H1 (cell line): Measurements from ENCODE around the gene DLK1. TPM values are rescaled to one million over a fixed set of nuclear protein-coding genes. Genes with fewer than 3 reads are reported as not detected.
A peak's percentile ranks its signal among the peaks of the same experiment; 100 is the strongest.

Source experiments
- CTCF ChIA-PET: fragments of 300-600 bp; sonication (Branson Sonifier 250); formaldehyde crosslinking; loops from one replicate; lab custom pipeline; 2021; ENCODE audit not compliant: partially characterized antibody; lab: Charles Lee
- POLR2A ChIA-PET: fragments of 300-600 bp; sonication (Branson Sonifier 250); formaldehyde crosslinking; loops from one replicate; lab custom pipeline; 2021; ENCODE audit warnings: inconsistent platforms; ENCODE audit not compliant: partially characterized antibody; lab: Charles Lee
- DNase-seq, 2 experiments: peaks; one replicate each; pipeline versions ENCODE4 v3.0.0 to v3.0.0-alpha.2; 2010 to 2022; ENCODE audit warnings: low spot score in 2 of 2, low read depth in 1 of 2, mixed read lengths in 1 of 2
- FAIRE-seq: peaks from 2 replicates; lab custom pipeline; 2011; peaks lifted over from hg19 to GRCh38; lab: Jason Lieb, UNC
- H2AFZ ChIP-seq: 2 replicates; pipeline ENCODE4 v1.8.1; 2012; ENCODE audit warnings: low read length, inconsistent platforms
- H2AK5ac ChIP-seq: 2 replicates; pipeline ENCODE4 v1.6.1; 2013; ENCODE audit warnings: low read depth, low read length
- H2BK120ac ChIP-seq: replicated peaks from 2 replicates; pipeline ENCODE3; 2013; ENCODE audit warnings: low read depth, low read length, inconsistent platforms
- H2BK12ac ChIP-seq: 2 replicates; pipeline ENCODE4 v1.6.1; 2013; ENCODE audit warnings: low read depth, low read length
- H2BK15ac ChIP-seq: 2 replicates; pipeline ENCODE4 v1.6.1; 2013; ENCODE audit warnings: low read length
- H2BK20ac ChIP-seq: 2 replicates; pipeline ENCODE4 v1.6.1; 2013; ENCODE audit warnings: low read length
- H2BK5ac ChIP-seq: 2 replicates; pipeline ENCODE4 v1.6.1; 2013; ENCODE audit warnings: low read depth, low read length
- H3K14ac ChIP-seq: 2 replicates; pipeline ENCODE4 v1.6.1; 2013; ENCODE audit warnings: inconsistent platforms; ENCODE audit not compliant: insufficient read length
- H3K18ac ChIP-seq: 2 replicates; pipeline ENCODE4 v1.6.1; 2013; ENCODE audit warnings: low read length; ENCODE audit errors: extremely low read depth
- H3K23ac ChIP-seq: 2 replicates; pipeline ENCODE4 v1.6.1; 2013; ENCODE audit warnings: inconsistent platforms; ENCODE audit not compliant: insufficient read length
- H3K23me2 ChIP-seq: 2 replicates; pipeline ENCODE4 v1.6.1; 2013; ENCODE audit warnings: low read depth, low read length
- H3K27ac ChIP-seq: 2 replicates; pipeline ENCODE4 v1.6.1; 2011; ENCODE audit warnings: low read depth, low read length, inconsistent platforms
- H3K27me3 ChIP-seq, 4 experiments: replicated peaks in 1 of 4; 1 replicate in 1 of 4; 2 replicates in 3 of 4; pipeline versions ENCODE4 v1.6.1 to v1.8.1; 2011 to 2013; ENCODE audit warnings: low read length in 3 of 4, mild to moderate bottlenecking in 3 of 4, inconsistent platforms in 2 of 4, mixed read lengths in 2 of 4, moderate library complexity in 1 of 4; ENCODE audit not compliant: control insufficient read depth in 3 of 4, insufficient read depth in 3 of 4; ENCODE audit errors: extremely low read depth in 1 of 4
- H3K36me3 ChIP-seq, 4 experiments: 2 replicates each; pipeline versions ENCODE4 v1.6.1 to v1.8.1; 2011 to 2013; ENCODE audit warnings: mild to moderate bottlenecking in 4 of 4, low read length in 3 of 4, moderate library complexity in 2 of 4, control low read depth in 1 of 4, inconsistent platforms in 1 of 4; ENCODE audit not compliant: insufficient read depth in 4 of 4, control insufficient read depth in 2 of 4
- H3K4ac ChIP-seq: replicated peaks from 2 replicates; pipeline ENCODE3; 2013; ENCODE audit warnings: low read length, low read depth, mixed read lengths, inconsistent platforms; ENCODE audit not compliant: insufficient read length
- H3K4me1 ChIP-seq, 4 experiments: replicated peaks in 1 of 4; 1 replicate in 1 of 4; 2 replicates in 3 of 4; pipeline versions ENCODE4 v1.6.1 to v1.8.1; 2011 to 2013; ENCODE audit warnings: low read length in 3 of 4, inconsistent platforms in 2 of 4, mixed read lengths in 1 of 4; ENCODE audit not compliant: insufficient read depth in 4 of 4, control insufficient read depth in 3 of 4
- H3K4me2 ChIP-seq, 2 experiments: 2 replicates each; pipeline versions ENCODE4 v1.6.1 to v1.8.1; 2011 to 2013; ENCODE audit warnings: low read depth in 2 of 2, low read length in 2 of 2, control low read depth in 1 of 2, inconsistent platforms in 1 of 2, mild to moderate bottlenecking in 1 of 2; ENCODE audit not compliant: insufficient read depth in 1 of 2
- H3K4me3 ChIP-seq, 4 experiments: fragments of 200-600, 300-600 bp in 1 of 4; sonication (generic), shearing (Covaris generic), sonication (Bioruptor Twin) in 1 of 4; 2 replicates each; pipeline versions ENCODE4 v1.5.1 to v1.8.1; 2011 to 2016; ENCODE audit warnings: low read length in 4 of 4, low read depth in 3 of 4, control low read depth in 2 of 4, inconsistent platforms in 2 of 4, mild to moderate bottlenecking in 2 of 4, mixed read lengths in 1 of 4, moderate library complexity in 1 of 4; ENCODE audit not compliant: insufficient read depth in 2 of 4; ENCODE audit errors: extremely low read depth in 1 of 4
- H3K56ac ChIP-seq: replicated peaks from 2 replicates; pipeline ENCODE3; 2013; ENCODE audit warnings: low read depth, mild to moderate bottlenecking, mixed read lengths, low read length, inconsistent platforms; ENCODE audit not compliant: insufficient read length
- H3K79me1 ChIP-seq: 2 replicates; pipeline ENCODE4 v1.6.1; 2013; ENCODE audit warnings: low read depth, low read length, control low read depth
- H3K79me2 ChIP-seq, 2 experiments: 2 replicates each; pipeline versions ENCODE4 v1.6.1 to v1.8.1; 2012 to 2013; ENCODE audit warnings: low read length in 2 of 2, mild to moderate bottlenecking in 2 of 2, inconsistent platforms in 1 of 2; ENCODE audit not compliant: insufficient read depth in 2 of 2, control insufficient read depth in 1 of 2
- H3K9ac ChIP-seq, 4 experiments: replicated peaks in 1 of 4; 1 replicate in 1 of 4; 2 replicates in 3 of 4; pipeline versions ENCODE4 v1.6.1 to v1.8.1; 2011 to 2013; ENCODE audit warnings: low read depth in 3 of 4, low read length in 3 of 4, control low read depth in 2 of 4, mild to moderate bottlenecking in 2 of 4, moderate library complexity in 2 of 4, inconsistent platforms in 1 of 4; ENCODE audit errors: extremely low read depth in 1 of 4
- H3K9me3 ChIP-seq, 2 experiments: 2 replicates each; pipeline versions ENCODE4 v1.6.1 to v1.8.1; 2012 to 2013; ENCODE audit warnings: mild to moderate bottlenecking in 2 of 2, moderate library complexity in 2 of 2, control low read depth in 1 of 2, inconsistent platforms in 1 of 2, low read depth in 1 of 2, low read length in 1 of 2, mixed read lengths in 1 of 2; ENCODE audit not compliant: insufficient read depth in 2 of 2
- H4K20me1 ChIP-seq, 2 experiments: replicated peaks in 1 of 2; 2 replicates each; pipeline versions ENCODE3 to v1.8.1; 2011 to 2013; ENCODE audit warnings: inconsistent platforms in 2 of 2, low read length in 2 of 2, mild to moderate bottlenecking in 1 of 2; ENCODE audit not compliant: insufficient read depth in 2 of 2, control insufficient read depth in 1 of 2
- H4K5ac ChIP-seq: 2 replicates; pipeline ENCODE4 v1.6.1; 2013; ENCODE audit warnings: low read length, low read depth, mixed read lengths, inconsistent platforms; ENCODE audit not compliant: insufficient read length
- H4K8ac ChIP-seq: 2 replicates; pipeline ENCODE4 v1.8.0; 2013; ENCODE audit warnings: mild to moderate bottlenecking, moderate library complexity, low read length, inconsistent platforms; ENCODE audit not compliant: insufficient read depth; ENCODE audit errors: extremely low read depth
- H4K91ac ChIP-seq: replicated peaks from 2 replicates; pipeline ENCODE3; 2013; ENCODE audit warnings: low read length, mixed read lengths, inconsistent platforms; ENCODE audit not compliant: insufficient read length
- FOSL1 ChIP-seq: IDR thresholded peaks from 2 replicates; pipeline ENCODE4 v1.6.1; 2011; ENCODE audit warnings: mild to moderate bottlenecking, low read depth, low read length, moderate library complexity; ENCODE audit not compliant: insufficient read depth
- KDM1A ChIP-seq: fragments of 200-600, 300-600 bp; sonication (generic); IDR thresholded peaks from 2 replicates; pipeline ENCODE4 v1.7.1; 2016; ENCODE audit warnings: mild to moderate bottlenecking, low read length, borderline replicate concordance
- WGBS, 2 experiments: shearing (Covaris generic) in 1 of 2; methylation state at CpG; one replicate each; pipeline versions ENCODE4 v1.1.6 to v1.1.7; 2013 to 2015; ENCODE audit warnings: low lambda C conversion rate in 2 of 2, mixed read lengths in 2 of 2, inconsistent platforms in 1 of 2, low coverage in 1 of 2, missing lambda C conversion rate in 1 of 2; ENCODE audit not compliant: insufficient replicate concordance in 2 of 2, insufficient coverage in 1 of 2, insufficient read length in 1 of 2; ENCODE audit errors: extremely low coverage in 1 of 2, missing lambda C conversion rate in 1 of 2; 5-methylcytosine and 5-hydroxymethylcytosine counted together
- polyA plus RNA-seq, 7 experiments: library from polyadenylated mRNA; depleted of rRNA in 3 of 7; stranded (reverse) in 5 of 7; unstranded in 2 of 7; fragments of >200 nt in 5 of 7; fragments of 200-250 nt in 2 of 7; gene quantifications; 1 replicate in 5 of 7; 2 replicates in 1 of 7; 4 replicates in 1 of 7; pipeline versions ENCODE4 v1.2.1 to v1.2.3, GENCODE V29; 2011 to 2013; ENCODE audit warnings: missing spikeins in 2 of 7, mixed read lengths in 2 of 7
- total RNA-seq: library from RNA; stranded (reverse); fragmentation: NEBNext Ultra II Directional; extraction: Animal tissue kit (Norgen Biotek cat#: 25700); gene quantifications from 2 replicates; pipeline ENCODE4 v1.2.1, GENCODE V29; 2021

Gene DLK1
- total and polyA plus RNA-seq, 2 of the 8 experiments (the other 6 are each of a cell fraction or from before 2014, with no cell fraction given): 1.3 to 2.4 TPM

- H3K36me3 ChIP-seq: no peaks in the 10 kb centered on the region
- no peak overlapping the region for H2AK5ac ChIP-seq
- H4K5ac ChIP-seq: no peak overlapping the region
- no peak overlapping the region for H2BK5ac ChIP-seq
- 89% methylated on average over 2 of the region's 2 CpGs; no CpG with 5 or more reads in 1 of the 2 experiments for WGBS, 2 experiments
- no peak overlapping the region for H4K91ac ChIP-seq
- H3K27me3 ChIP-seq: 0 out of 7 replicates have a peak, but pooled peaks cover 0 to 1% (median 0%) of the 10 kb centered on the region in 4 experiments
- H3K23ac ChIP-seq: no peak overlapping the region
- no peaks in the 10 kb centered on the region for H3K79me2 ChIP-seq
- no peaks in the 10 kb centered on the region for H3K4me1 ChIP-seq
- no peak overlapping the region for H2BK15ac ChIP-seq
- no peak overlapping the region for H3K27ac ChIP-seq
- no peak overlapping the region for H3K4me2 ChIP-seq
- no peaks in the 10 kb centered on the region for H3K9me3 ChIP-seq
- no peak overlapping the region for H3K14ac ChIP-seq
- no peak overlapping the region for H3K4ac ChIP-seq
- no peak overlapping the region for H2AFZ ChIP-seq
- H3K79me1 ChIP-seq: no peaks in the 10 kb centered on the region
- H2BK120ac ChIP-seq: no peak overlapping the region
- H4K20me1 ChIP-seq: no peaks in the 10 kb centered on the region
- no peak for DNase-seq
- H4K8ac ChIP-seq: no peak overlapping the region
- no peak overlapping the region for H2BK12ac ChIP-seq
- ChIA-PET POLR2A (no interaction called here), CTCF (interaction anchor here (1.1 kb wide), 1 partner anchor 20 kb away, joined by 4 read pairs; no protein-coding TSS in a partner anchor)
- FAIRE-seq: no peak
- H3K56ac ChIP-seq: no peak overlapping the region
- H3K9ac ChIP-seq: no peak overlapping the region
- H3K23me2 ChIP-seq: no peaks in the 10 kb centered on the region
- H3K4me3 ChIP-seq: no peak overlapping the region
- TF ChIP-seq FOSL1 (no peak), KDM1A (peak; percentile 48; the same call in 1 of the 2 replicates)
- H2BK20ac ChIP-seq: no peak overlapping the region
- H3K18ac ChIP-seq: no peak overlapping the region
Observed at GRCh38 chr14:100682749-100683148, 43.9 kb upstream of the DLK1 start.
